ENCODE results near the gene DOCK10. TPM values are rescaled to one million over a fixed set of nuclear protein-coding genes. Genes with fewer than 3 reads are reported as not detected.

Gene DOCK10
- total and polyA plus RNA-seq, 9 of the 15 experiments (the other 6 are each of a cell fraction or from before 2014, with no cell fraction given) = 0.01 to 0.87 (median 0.18) TPM

GRCh38 chr2:224875841-224876240 lies 166.4 kb downstream of the DOCK10 start:
- no peaks in the 10 kb centered on the region for H3K27me3 ChIP-seq (ENCODE audit: control insufficient read depth in 2 of 2, insufficient read depth in 2 of 2, low read length in 2 of 2)
- ChIA-PET CTCF (ENCODE audit: low intra/inter-chr PET ratio) (no interaction called here), POLR2A (no interaction called here)
- no peak overlapping the region for H2AFZ ChIP-seq (ENCODE audit: low read depth, low read length)
- no peaks in the 10 kb centered on the region for H3K9me1 ChIP-seq (ENCODE audit: control insufficient read depth, insufficient read depth, low read length)
- no peak for FAIRE-seq
- intact Hi-C loops (cut with micrococcal nuclease) = no loop called here
- H3K4me2 ChIP-seq (ENCODE audit: insufficient read depth, low read length) = no peak overlapping the region
- H3K27ac ChIP-seq (ENCODE audit: extremely low read depth, low read depth, low read length) = no peak overlapping the region
- ATAC-seq = no peak
- no peaks in the 10 kb centered on the region for H3K9me3 ChIP-seq (replicated peaks; ENCODE audit: control insufficient read depth, insufficient read depth, low read depth, low read length)
- DNase-seq (ENCODE audit: extremely low read depth in 1 of 4, low spot score in 3 of 4) = no peak
- BruUV-seq (replicated peaks) = no TSS peak
- no peaks in the 10 kb centered on the region for H3K4me1 ChIP-seq (replicated peaks in 1 of 2; ENCODE audit: control insufficient read depth in 2 of 2, insufficient read depth in 2 of 2, low read length in 2 of 2)
- H4K20me1 ChIP-seq (replicated peaks; ENCODE audit: control insufficient read depth, insufficient read depth, low read length) = no peaks in the 10 kb centered on the region
- TF ChIP-seq OTX1 (CRISPR knock-in tag; IDR thresholded peaks at IDR 0.05) (no peak), ZBTB17 (CRISPR knock-in tag; IDR thresholded peaks at IDR 0.05) (peak; percentile 61; the same call in 1 of the 2 replicates), YBX1 (IDR thresholded peaks at IDR 0.05) (no peak), TSC22D4 (tag; IDR thresholded peaks at IDR 0.05) (no peak), MGA (IDR thresholded peaks at IDR 0.05) (no peak), TGIF2 (CRISPR knock-in tag; IDR thresholded peaks at IDR 0.05) (no peak), SIN3B (IDR thresholded peaks at IDR 0.05; ENCODE audit: low read depth) (no peak)
- WGBS (ENCODE audit: insufficient coverage, low coverage, missing lambda C conversion rate) = 7% methylated on average over 2 of the region's 2 CpGs
- no peak overlapping the region for H3K4me3 ChIP-seq
- no peaks in the 10 kb centered on the region for H3K79me2 ChIP-seq (ENCODE audit: control insufficient read depth, insufficient read depth, low read length)
- H3K9ac ChIP-seq (ENCODE audit: insufficient read depth in 1 of 2, low read depth in 2 of 2, low read length in 2 of 2) = no peak overlapping the region
- in situ Hi-C loops (cut with MboI) = no loop called here
- no peaks in the 10 kb centered on the region for H3K36me3 ChIP-seq (ENCODE audit: control insufficient read depth, insufficient read depth, low read length)

All from K562 (cell line).